Measurements from ENCODE around the gene ZBTB8B. TPM values are rescaled to one million over a fixed set of nuclear protein-coding genes. Genes with fewer than 3 reads are reported as not detected.

The ZBTB8B gene
- total RNA-seq, 1 donor from 2014 or later: not detected

GRCh38 chr1:32485554-32486255 lies 20.8 kb downstream of the ZBTB8B start:
- TF ChIP-seq POLR2AphosphoS5 (IDR thresholded peaks at IDR 0.05; ENCODE audit: insufficient read depth in 1 of 2, low read depth in 1 of 2) (no peak), CTCF (IDR thresholded peaks at IDR 0.05) (no peak), POLR2A (IDR thresholded peaks at IDR 0.05) (no peak)
- Histone ChIP-seq H3K9me3 (no peaks in the 10 kb centered on the region), H3K27ac (no peak overlapping the region), H3K4me1 (no peaks in the 10 kb centered on the region), H3K27me3 (no peaks in the 10 kb centered on the region), H3K36me3 (no peaks in the 10 kb centered on the region), H3K4me3 (no peak overlapping the region)
- DNase-seq (ENCODE audit: extremely low spot score in 2 of 2): no peak
- intact Hi-C loops (cut with DNase I): no loop called here

GRCh38 chr1:32486463-32487113 lies 21.7 kb downstream of the ZBTB8B start:
- Histone ChIP-seq H3K36me3 (no peaks in the 10 kb centered on the region), H3K4me1 (no peaks in the 10 kb centered on the region), H3K27me3 (no peaks in the 10 kb centered on the region), H3K27ac (no peak overlapping the region), H3K4me3 (no peak overlapping the region), H3K9me3 (no peaks in the 10 kb centered on the region)
- intact Hi-C loops (cut with DNase I): no loop called here
- DNase-seq (ENCODE audit: extremely low spot score in 2 of 2): no peak
- TF ChIP-seq POLR2A (IDR thresholded peaks at IDR 0.05) (no peak), CTCF (IDR thresholded peaks at IDR 0.05) (no peak), POLR2AphosphoS5 (IDR thresholded peaks at IDR 0.05; ENCODE audit: insufficient read depth in 1 of 2, low read depth in 1 of 2) (no peak)

GRCh38 chr1:32487182-32487581 lies 22.3 kb downstream of the ZBTB8B start:
- no peak for DNase-seq (ENCODE audit: extremely low spot score in 2 of 2)
- Histone ChIP-seq H3K36me3 (no peaks in the 10 kb centered on the region), H3K27me3 (no peaks in the 10 kb centered on the region), H3K9me3 (no peaks in the 10 kb centered on the region), H3K4me1 (no peaks in the 10 kb centered on the region), H3K27ac (no peak overlapping the region), H3K4me3 (no peak overlapping the region)
- intact Hi-C loops (cut with DNase I): no loop called here
- TF ChIP-seq CTCF (IDR thresholded peaks at IDR 0.05) (no peak), POLR2AphosphoS5 (IDR thresholded peaks at IDR 0.05; ENCODE audit: insufficient read depth in 1 of 2, low read depth in 1 of 2) (no peak), POLR2A (IDR thresholded peaks at IDR 0.05) (no peak)

GRCh38 chr1:32489774-32490454 lies 25.0 kb downstream of the ZBTB8B start:
- Histone ChIP-seq H3K36me3 (no peaks in the 10 kb centered on the region), H3K27ac (no peak overlapping the region), H3K4me1 (no peaks in the 10 kb centered on the region), H3K9me3 (no peaks in the 10 kb centered on the region), H3K27me3 (no peaks in the 10 kb centered on the region), H3K4me3 (no peak overlapping the region)
- intact Hi-C loops (cut with DNase I): no loop called here
- DNase-seq (ENCODE audit: extremely low spot score in 2 of 2): no peak
- no peak for TF ChIP-seq POLR2AphosphoS5 (IDR thresholded peaks at IDR 0.05; ENCODE audit: insufficient read depth in 1 of 2, low read depth in 1 of 2)
- TF ChIP-seq POLR2A (IDR thresholded peaks at IDR 0.05): no peak
- no peak for TF ChIP-seq CTCF (IDR thresholded peaks at IDR 0.05)

Data from vagina (tissue), 2 donors.